ENCODE results near the gene RNF8. TPM values are rescaled to one million over a fixed set of nuclear protein-coding genes. Genes with fewer than 3 reads are reported as not detected.
A peak's percentile ranks its signal among the peaks of the same experiment; 100 is the strongest.

The RNF8 gene
- total RNA-seq, 4 donors from 2014 or later: 2.2 to 12.9 (median 9.0) TPM

- WGBS, 2 donors (ENCODE audit: low coverage in 1 of 2): 53 to 65% methylated on average over 5 to 6 of the region's 6 CpGs
- intact Hi-C loops (cut with DNase I; ENCODE audit: low total_unique reads): no loop called here
- Histone ChIP-seq H3K36me3 (peaks cover 0 to 36% (median 15%) of the 10 kb centered on the region in 4 donors), H3K4me3 (no peak overlapping the region), H3K27me3 (no peaks in the 10 kb centered on the region), H3K27ac (no peak overlapping the region), H3K9me3 (no peaks in the 10 kb centered on the region), H3K4me1 (no peaks in the 10 kb centered on the region)
- TF ChIP-seq EP300 (IDR thresholded peaks at IDR 0.05; ENCODE audit: low read depth) (no peak), CTCF (IDR thresholded peaks at IDR 0.05) (peak in 2 of 5 experiments; percentile 26 to 28)
- in situ Hi-C loops (cut with MboI; ENCODE audit: low pct_ligation_motif_present in 1 of 4, low pct_unique_long_range_greater_than_20kb in 1 of 4, low sequenced_read_pairs in 3 of 4): no loop called here
- DNase-seq: peak; percentile 12
Observed at GRCh38 chr6:37314487-37315156, 39.2 kb upstream of the RNF8 start.

DNA sequence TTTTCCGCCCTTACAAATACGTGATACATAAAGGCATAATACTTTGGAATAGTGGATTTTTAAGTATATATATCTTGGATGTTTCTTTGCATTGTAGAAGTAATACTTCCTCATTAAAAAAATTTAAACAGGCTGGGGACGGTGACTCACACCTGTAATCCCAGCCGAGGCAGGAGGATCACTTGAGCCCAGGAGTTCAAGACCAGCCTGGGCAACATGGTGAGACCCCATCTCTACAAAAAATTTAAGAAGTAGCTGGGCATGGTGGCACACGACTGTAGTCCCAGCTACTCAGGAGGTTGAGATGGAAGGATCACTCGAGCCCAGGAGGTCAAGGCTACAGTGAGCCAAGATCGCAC is 38.6 kb upstream of the RNF8 start:
- no peaks in the 10 kb centered on the region for H3K4me1 ChIP-seq
- WGBS, 2 donors (ENCODE audit: low coverage in 1 of 2): 88 to 100% methylated on average over 3 to 7 of the region's 7 CpGs
- H3K27ac ChIP-seq: no peak overlapping the region
- peaks cover 0 to 36% (median 15%) of the 10 kb centered on the region in 4 donors for H3K36me3 ChIP-seq
- no peak for DNase-seq
- intact Hi-C loops (cut with DNase I; ENCODE audit: low total_unique reads) (no loop called here), in situ Hi-C loops (cut with MboI; ENCODE audit: low pct_ligation_motif_present in 1 of 4, low pct_unique_long_range_greater_than_20kb in 1 of 4, low sequenced_read_pairs in 3 of 4) (no loop called here)
- H3K4me3 ChIP-seq: no peak overlapping the region
- H3K9me3 ChIP-seq: no peaks in the 10 kb centered on the region
- TF ChIP-seq POLR2A (IDR thresholded peaks at IDR 0.05): no peak
- no peak for TF ChIP-seq CTCF (IDR thresholded peaks at IDR 0.05)
- TF ChIP-seq EP300 (IDR thresholded peaks at IDR 0.05; ENCODE audit: low read depth): no peak
- no peak for TF ChIP-seq POLR2AphosphoS5 (IDR thresholded peaks at IDR 0.05)
- no peaks in the 10 kb centered on the region for H3K27me3 ChIP-seq

GRCh38 chr6:37316071-37316470 is 37.7 kb upstream of the RNF8 start:
- Histone ChIP-seq H3K27ac (no peak overlapping the region), H3K9me3 (no peaks in the 10 kb centered on the region), H3K27me3 (no peaks in the 10 kb centered on the region), H3K4me1 (no peaks in the 10 kb centered on the region), H3K4me3 (no peak overlapping the region), H3K36me3 (peaks cover 0 to 36% (median 17%) of the 10 kb centered on the region in 4 donors)
- intact Hi-C loops (cut with DNase I; ENCODE audit: low total_unique reads) (no loop called here), in situ Hi-C loops (cut with MboI; ENCODE audit: low pct_ligation_motif_present in 1 of 4, low pct_unique_long_range_greater_than_20kb in 1 of 4, low sequenced_read_pairs in 3 of 4) (no loop called here)
- no peak for DNase-seq
- 95% methylated on average over 7 of the region's 7 CpGs; no CpG with 5 or more reads in 1 of the 2 donors for WGBS, 2 donors (ENCODE audit: low coverage in 1 of 2)
- no peak for TF ChIP-seq CTCF (IDR thresholded peaks at IDR 0.05)
- no peak for TF ChIP-seq POLR2A (IDR thresholded peaks at IDR 0.05)
- TF ChIP-seq EP300 (IDR thresholded peaks at IDR 0.05; ENCODE audit: low read depth): no peak
- TF ChIP-seq POLR2AphosphoS5 (IDR thresholded peaks at IDR 0.05): no peak

DNA sequence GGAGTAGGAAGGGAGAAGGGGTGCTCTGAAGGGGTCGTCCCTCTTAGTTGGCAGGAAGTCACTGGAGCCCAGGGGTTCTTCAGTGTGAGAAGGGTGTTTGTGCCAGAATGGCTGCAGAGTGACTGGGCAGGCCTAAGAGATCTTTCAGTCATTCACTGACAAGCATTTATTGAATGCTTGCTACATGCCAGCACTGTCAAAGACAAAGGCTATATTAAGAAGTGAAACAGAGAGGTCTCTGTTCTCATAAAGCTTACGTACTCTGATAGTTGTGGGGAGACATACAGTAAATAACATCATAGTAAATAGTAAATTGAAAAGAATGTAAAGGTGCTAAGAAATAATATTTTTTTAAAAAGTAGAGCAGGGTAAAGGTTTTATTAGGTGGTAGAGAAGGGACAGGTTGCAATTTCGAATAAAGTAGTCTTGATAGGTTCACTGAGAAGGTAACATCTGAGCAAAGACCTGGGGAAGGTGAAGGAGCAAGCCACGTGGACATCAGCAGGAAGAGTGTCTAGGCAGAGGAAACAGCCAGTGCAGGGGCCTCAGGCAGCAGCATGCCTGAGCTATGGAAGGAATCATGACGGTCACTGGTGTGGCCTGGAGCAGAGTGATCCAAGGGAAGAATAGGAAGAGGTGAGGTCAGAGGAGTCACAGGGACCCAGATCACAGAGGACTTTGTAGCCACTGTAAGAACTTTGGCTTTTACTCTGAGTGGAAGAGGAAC is 36.3 kb upstream of the RNF8 start:
- intact Hi-C loops (cut with DNase I; ENCODE audit: low total_unique reads): no loop called here
- TF ChIP-seq EP300 (IDR thresholded peaks at IDR 0.05; ENCODE audit: low read depth) (no peak), CTCF (IDR thresholded peaks at IDR 0.05) (no peak), POLR2AphosphoS5 (IDR thresholded peaks at IDR 0.05) (no peak), POLR2A (IDR thresholded peaks at IDR 0.05) (no peak)
- H3K27ac ChIP-seq: no peak overlapping the region
- no peak for DNase-seq
- no peak overlapping the region for H3K4me3 ChIP-seq
- in situ Hi-C loops (cut with MboI; ENCODE audit: low pct_ligation_motif_present in 1 of 4, low pct_unique_long_range_greater_than_20kb in 1 of 4, low sequenced_read_pairs in 3 of 4): no loop called here
- peaks cover 0 to 36% (median 17%) of the 10 kb centered on the region in 4 donors for H3K36me3 ChIP-seq
- no peaks in the 10 kb centered on the region for H3K9me3 ChIP-seq
- H3K4me1 ChIP-seq: no peaks in the 10 kb centered on the region
- WGBS, 2 donors (ENCODE audit: low coverage in 1 of 2): 89 to 90% methylated on average over 4 to 5 of the region's 5 CpGs
- H3K27me3 ChIP-seq: no peaks in the 10 kb centered on the region

All from transverse colon (tissue), 4 donors.